ENCODE data around the gene ADAM10.

GRCh38 chr15:58569455-58569854, 180.1 kb downstream of the ADAM10 start:
- TF ChIP-seq EZH2phosphoT487 (IDR thresholded peaks at IDR 0.05; ENCODE audit: borderline replicate concordance, low read length) (no peak), CTCF (conservative IDR thresholded peaks at IDR 0.05; ENCODE audit: low read depth, low read length) (no peak), EZH2 (IDR thresholded peaks at IDR 0.05; ENCODE audit: low read length, unreplicated experiment) (no peak)

Measured in PC-3 (cell line).